GM18858 (cell line): ENCODE results near the gene BYSL.

Experiments used
- ATAC-seq: cut with Tn5 transposase; IDR thresholded peaks from one replicate; pipeline ENCODE4 v1.9.1; 2021; ENCODE audit not compliant: unreplicated experiment

The BYSL gene

GRCh38 chr6:41914869-41915530, 6.3 kb upstream of the BYSL start:
- ATAC-seq = no peak

GRCh38 chr6:41917528-41917927, 3.8 kb upstream of the BYSL start:
- ATAC-seq = no peak

GRCh38 chr6:41921712-41921998, 356 bp downstream of the BYSL start:
- ATAC-seq = no peak

GRCh38 chr6:41922154-41922553, 855 bp downstream of the BYSL start:
- ATAC-seq = no peak

- ATAC-seq = no peak
Measured at GRCh38 chr6:41927253-41927652, 6.0 kb downstream of the BYSL start.

GRCh38 chr6:41929924-41930323, 8.6 kb downstream of the BYSL start:
- ATAC-seq = no peak

- ATAC-seq = no peak
Measured at GRCh38 chr6:41931792-41932191, 10.5 kb downstream of the BYSL start.

GRCh38 chr6:41932378-41932777, 11.1 kb downstream of the BYSL start:
- no peak for ATAC-seq

GRCh38 chr6:41934278-41935192, 13.2 kb downstream of the BYSL start:
- no peak for ATAC-seq

- ATAC-seq = no peak
Measured at GRCh38 chr6:41935193-41935574, 13.9 kb downstream of the BYSL start.

GRCh38 chr6:41935685-41936072, 14.4 kb downstream of the BYSL start:
- ATAC-seq = no peak

GRCh38 chr6:41936073-41936837, 15.0 kb downstream of the BYSL start:
- ATAC-seq = no peak

- ATAC-seq = no peak
Measured at GRCh38 chr6:41937472-41937860, 16.2 kb downstream of the BYSL start.

GRCh38 chr6:41937861-41938574, 16.7 kb downstream of the BYSL start:
- no peak for ATAC-seq

GRCh38 chr6:41938590-41939175, 17.4 kb downstream of the BYSL start:
- ATAC-seq = no peak

GRCh38 chr6:41939176-41939847, 18.0 kb downstream of the BYSL start:
- ATAC-seq = no peak

- no peak for ATAC-seq
Measured at GRCh38 chr6:41939848-41940758, 18.8 kb downstream of the BYSL start.

- no peak for ATAC-seq
Measured at GRCh38 chr6:41940759-41941279, 19.5 kb downstream of the BYSL start.
